Measurements from ENCODE around the gene CHD1. TPM values are rescaled to one million over a fixed set of nuclear protein-coding genes. Genes with fewer than 3 reads are reported as not detected.
A peak's percentile ranks its signal among the peaks of the same experiment; 100 is the strongest.

The CHD1 gene
- total RNA-seq, 2 experiments from 2014 or later = 42.7 to 54.5 TPM

GRCh38 chr5:98847054-98847453, 81.8 kb downstream of the CHD1 start:
- Mint-ChIP-seq H3K9me3 (peaks cover 3% of the 10 kb centered on the region), H3K36me3 (ENCODE audit: low read depth) (peaks cover 2% of the 10 kb centered on the region), H3K4me1 (no peaks in the 10 kb centered on the region), H3K4me3 (no peak overlapping the region), H3K27ac (no peak overlapping the region), H3K27me3 (no peaks in the 10 kb centered on the region)
- no peak for DNase-seq
- CTCF ChIA-PET = no interaction called here
- POLR2A ChIA-PET = no interaction called here

- POLR2A ChIA-PET = no interaction called here
- H3K4me3 Mint-ChIP-seq = no peak overlapping the region
- H3K36me3 Mint-ChIP-seq (ENCODE audit: low read depth) = peaks cover 2% of the 10 kb centered on the region
Measured at GRCh38 chr5:98846520-98846919, 82.3 kb downstream of the CHD1 start.

GRCh38 chr5:98845878-98846277, 82.9 kb downstream of the CHD1 start:
- ChIA-PET POLR2A (no interaction called here), CTCF (no interaction called here)
- Mint-ChIP-seq H3K4me1 (no peaks in the 10 kb centered on the region), H3K9me3 (peaks cover 5% of the 10 kb centered on the region), H3K27ac (no peak overlapping the region), H3K4me3 (no peak overlapping the region), H3K36me3 (ENCODE audit: low read depth) (peaks cover 2% of the 10 kb centered on the region), H3K27me3 (no peaks in the 10 kb centered on the region)
- DNase-seq = no peak

More at GRCh38 chr5:98846520-98846919, 82.3 kb downstream of the CHD1 start:
- no peak overlapping the region for H3K27ac Mint-ChIP-seq
- CTCF ChIA-PET = no interaction called here
- DNase-seq = no peak
- peaks cover 5% of the 10 kb centered on the region for H3K9me3 Mint-ChIP-seq
- no peaks in the 10 kb centered on the region for H3K4me1 Mint-ChIP-seq
- H3K27me3 Mint-ChIP-seq = no peaks in the 10 kb centered on the region

GRCh38 chr5:98844865-98845264, 83.9 kb downstream of the CHD1 start:
- CTCF ChIA-PET = no interaction called here

GRCh38 chr5:98843481-98843880, 85.3 kb downstream of the CHD1 start:
- Mint-ChIP-seq H3K9me3 (peaks cover 5% of the 10 kb centered on the region), H3K36me3 (ENCODE audit: low read depth) (peaks cover 2% of the 10 kb centered on the region), H3K4me1 (peaks cover 7% of the 10 kb centered on the region), H3K27ac (no peak overlapping the region), H3K27me3 (no peaks in the 10 kb centered on the region), H3K4me3 (no peak overlapping the region)
- CTCF ChIA-PET = interaction anchor here (0.6 to 1.2 kb wide), 5 partner anchors 10 to 476 kb away, joined by 3 to 5 read pairs (median 3); no protein-coding TSS in a partner anchor
- POLR2A ChIA-PET = no interaction called here
- no peak for DNase-seq

More at GRCh38 chr5:98844865-98845264, 83.9 kb downstream of the CHD1 start:
- Mint-ChIP-seq H3K4me3 (no peak overlapping the region), H3K36me3 (ENCODE audit: low read depth) (peaks cover 2% of the 10 kb centered on the region), H3K4me1 (peaks cover 1% of the 10 kb centered on the region), H3K9me3 (peaks cover 5% of the 10 kb centered on the region), H3K27me3 (no peaks in the 10 kb centered on the region), H3K27ac (no peak overlapping the region)
- no peak for DNase-seq
- POLR2A ChIA-PET = no interaction called here

- Mint-ChIP-seq H3K27ac (no peak overlapping the region), H3K4me3 (no peak overlapping the region), H3K9me3 (peaks cover 5% of the 10 kb centered on the region), H3K36me3 (ENCODE audit: low read depth) (peaks cover 2% of the 10 kb centered on the region), H3K27me3 (no peaks in the 10 kb centered on the region), H3K4me1 (peaks cover 7% of the 10 kb centered on the region)
- ChIA-PET CTCF (no interaction called here), POLR2A (no interaction called here)
- no peak for DNase-seq
Measured at GRCh38 chr5:98840946-98841345, 87.9 kb downstream of the CHD1 start.

- H3K4me1 Mint-ChIP-seq = peaks cover 7% of the 10 kb centered on the region
- no peaks in the 10 kb centered on the region for H3K36me3 Mint-ChIP-seq (ENCODE audit: low read depth)
- no peak overlapping the region for H3K27ac Mint-ChIP-seq
- ChIA-PET CTCF (interaction anchor here (1.7 kb wide), 2 partner anchors 13 to 17 kb away, joined by 3 to 6 read pairs; no protein-coding TSS in a partner anchor), POLR2A (no interaction called here)
- peak overlapping the region; percentile 26 for H3K4me3 Mint-ChIP-seq
- peak; percentile 21 for DNase-seq
- no peaks in the 10 kb centered on the region for H3K27me3 Mint-ChIP-seq
- H3K9me3 Mint-ChIP-seq = peaks cover 2% of the 10 kb centered on the region
Measured at GRCh38 chr5:98839469-98840383, 89.1 kb downstream of the CHD1 start.

- POLR2A ChIA-PET = no interaction called here
- CTCF ChIA-PET = no interaction called here
- no peak for DNase-seq
- no peaks in the 10 kb centered on the region for H3K27me3 Mint-ChIP-seq
- H3K9me3 Mint-ChIP-seq = no peaks in the 10 kb centered on the region
- no peak overlapping the region for H3K27ac Mint-ChIP-seq
- H3K4me3 Mint-ChIP-seq = no peak overlapping the region
- no peaks in the 10 kb centered on the region for H3K36me3 Mint-ChIP-seq (ENCODE audit: low read depth)
- H3K4me1 Mint-ChIP-seq = peaks cover 7% of the 10 kb centered on the region
Measured at GRCh38 chr5:98836175-98836574, 92.6 kb downstream of the CHD1 start.

GRCh38 chr5:98827588-98828284, 101.1 kb downstream of the CHD1 start:
- Mint-ChIP-seq H3K4me1 (no peaks in the 10 kb centered on the region), H3K4me3 (no peak overlapping the region), H3K27ac (no peak overlapping the region), H3K9me3 (no peaks in the 10 kb centered on the region), H3K36me3 (ENCODE audit: low read depth) (no peaks in the 10 kb centered on the region), H3K27me3 (peaks cover 5% of the 10 kb centered on the region)
- ChIA-PET POLR2A (no interaction called here), CTCF (no interaction called here)
- no peak for DNase-seq

GRCh38 chr5:98827161-98827560, 101.6 kb downstream of the CHD1 start:
- no peak for DNase-seq
- no peaks in the 10 kb centered on the region for H3K4me1 Mint-ChIP-seq
- no peak overlapping the region for H3K4me3 Mint-ChIP-seq
- peaks cover 5% of the 10 kb centered on the region for H3K27me3 Mint-ChIP-seq
- POLR2A ChIA-PET = no interaction called here
- H3K36me3 Mint-ChIP-seq (ENCODE audit: low read depth) = no peaks in the 10 kb centered on the region
- CTCF ChIA-PET = no interaction called here
- H3K9me3 Mint-ChIP-seq = no peaks in the 10 kb centered on the region
- H3K27ac Mint-ChIP-seq = no peak overlapping the region

GRCh38 chr5:98825582-98826375, 103.0 kb downstream of the CHD1 start:
- ChIA-PET POLR2A (no interaction called here), CTCF (no interaction called here)
- Mint-ChIP-seq H3K27ac (no peak overlapping the region), H3K4me1 (no peaks in the 10 kb centered on the region), H3K4me3 (no peak overlapping the region), H3K36me3 (ENCODE audit: low read depth) (no peaks in the 10 kb centered on the region), H3K27me3 (peaks cover 5% of the 10 kb centered on the region), H3K9me3 (peaks cover 5% of the 10 kb centered on the region)
- DNase-seq = no peak

- ChIA-PET POLR2A (no interaction called here), CTCF (no interaction called here)
- Mint-ChIP-seq H3K27me3 (no peaks in the 10 kb centered on the region), H3K9me3 (peaks cover 5% of the 10 kb centered on the region), H3K36me3 (ENCODE audit: low read depth) (no peaks in the 10 kb centered on the region), H3K4me3 (no peak overlapping the region), H3K4me1 (no peaks in the 10 kb centered on the region), H3K27ac (no peak overlapping the region)
- no peak for DNase-seq
Measured at GRCh38 chr5:98816582-98817222, 112.1 kb downstream of the CHD1 start.

Data from activated CD4-positive, alpha-beta T cell treated with anti-CD3 and anti-CD28 coated beads, Interleukin-2, amount 10 ng/mL, durations not matched to agents 7 days and 5 days (primary cell).